Tibial nerve (tissue), 4 donors: ENCODE measurements around the gene FLVCR2. TPM values are rescaled to one million over a fixed set of nuclear protein-coding genes. Genes with fewer than 3 reads are reported as not detected.

Experiments used
- DNase-seq, 2 donors: peaks; one replicate each; pipeline ENCODE4 v3.0.0-alpha.2; 2019; ENCODE audit warnings: low spot score in 2 of 2
- H3K27ac ChIP-seq, 4 donors: fragments of 200-600 bp; sonication (generic) in 3 of 4; one replicate each; pipeline ENCODE4 v1.5.1; 2017 to 2019; ENCODE audit warnings: mild to moderate bottlenecking in 1 of 4
- H3K27me3 ChIP-seq, 2 donors: fragments of 200-600 bp; sonication (generic) in 1 of 2; one replicate each; pipeline versions ENCODE4 v1.5.1 to v1.6.0; 2017 to 2019
- H3K36me3 ChIP-seq, 3 donors: fragments of 200-600 bp; sonication (generic); one replicate each; pipeline ENCODE4 v1.5.1; 2018 to 2019
- H3K4me1 ChIP-seq, 4 donors: fragments of 200-600 bp; sonication (generic) in 3 of 4; one replicate each; pipeline ENCODE4 v1.5.1; 2017 to 2019
- H3K4me3 ChIP-seq, 4 donors: fragments of 200-600 bp; sonication (generic) in 3 of 4; one replicate each; pipeline ENCODE4 v1.5.1; 2017 to 2019; ENCODE audit warnings: mild to moderate bottlenecking in 1 of 4, moderate library complexity in 1 of 4
- H3K9me3 ChIP-seq, 4 donors: fragments of 200-600 bp; sonication (generic) in 3 of 4; one replicate each; pipeline ENCODE4 v1.5.1; 2017 to 2019
- EP300 ChIP-seq, 2 donors: sonication (generic); formaldehyde crosslinking; IDR thresholded peaks; one replicate each; pipeline ENCODE4 v1.6.1; 2017; ENCODE audit warnings: antibody characterized with exemption in 2 of 2, mild to moderate bottlenecking in 1 of 2
- POLR2A ChIP-seq, 2 donors: fragments of 450-650 bp; IDR thresholded peaks; one replicate each; pipeline ENCODE4 v1.6.1; 2017; ENCODE audit warnings: antibody characterized with exemption in 2 of 2, mild to moderate bottlenecking in 2 of 2, moderate library complexity in 2 of 2
- WGBS, 2 donors: methylation state at CpG; one replicate each; pipeline ENCODE4 v1.1.5; 2018; 5-methylcytosine and 5-hydroxymethylcytosine counted together
- total RNA-seq, 4 donors: library from RNA; depleted of rRNA; stranded (reverse); fragments of >200 nt; gene quantifications; one replicate each; pipeline ENCODE4 v1.1.0, GENCODE V29; 2016
- TF ChIP-seq, protein P1 (sequence below), 5 experiments: fragments of 200-600 bp in 3 of 5; fragments of 450-650 bp in 2 of 5; sonication (generic) in 3 of 5; IDR thresholded peaks; one replicate each; pipeline ENCODE4 v1.5.1; 2016 to 2019; ENCODE audit warnings: antibody characterized with exemption in 5 of 5, mild to moderate bottlenecking in 3 of 5, moderate library complexity in 2 of 5

The FLVCR2 gene
- total RNA-seq, 4 donors from 2014 or later: 65.9 to 86.1 (median 74.4) TPM

DNA sequence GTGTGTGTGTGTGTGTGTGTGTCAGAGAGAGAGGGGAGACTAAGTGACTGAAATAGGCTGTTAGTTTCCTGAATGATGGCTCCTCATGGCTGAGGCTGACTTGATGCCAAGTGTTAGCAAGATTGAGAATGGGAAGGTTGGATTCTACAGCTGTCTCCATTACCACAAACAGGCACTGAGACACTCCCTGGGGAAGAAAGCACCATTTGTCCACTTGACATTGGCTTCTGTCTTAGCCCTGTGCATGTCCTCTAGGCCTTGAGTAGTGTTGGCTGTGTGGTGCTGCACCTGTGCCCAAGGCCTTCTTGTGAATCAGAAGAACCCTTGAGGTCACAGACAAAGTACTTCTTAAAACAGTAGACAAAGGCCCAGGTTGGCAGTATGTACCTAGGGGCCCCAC, 66.6 kb downstream of the FLVCR2 start:
- H3K4me1 ChIP-seq: peaks cover 0 to 38% (median 23%) of the 10 kb centered on the region in 4 donors
- no peak overlapping the region for H3K4me3 ChIP-seq
- H3K9me3 ChIP-seq: no peaks in the 10 kb centered on the region
- peaks cover 0 to 65% (median under 1%) of the 10 kb centered on the region in 3 donors for H3K36me3 ChIP-seq
- H3K27ac ChIP-seq: peak overlapping the region in 2 of 4 donors; percentile 66 to 73
- no peaks in the 10 kb centered on the region for H3K27me3 ChIP-seq
- TF ChIP-seq POLR2A (IDR thresholded peaks at IDR 0.05) (no peak), EP300 (IDR thresholded peaks at IDR 0.05) (no peak)
- TF ChIP-seq, protein P1, sequence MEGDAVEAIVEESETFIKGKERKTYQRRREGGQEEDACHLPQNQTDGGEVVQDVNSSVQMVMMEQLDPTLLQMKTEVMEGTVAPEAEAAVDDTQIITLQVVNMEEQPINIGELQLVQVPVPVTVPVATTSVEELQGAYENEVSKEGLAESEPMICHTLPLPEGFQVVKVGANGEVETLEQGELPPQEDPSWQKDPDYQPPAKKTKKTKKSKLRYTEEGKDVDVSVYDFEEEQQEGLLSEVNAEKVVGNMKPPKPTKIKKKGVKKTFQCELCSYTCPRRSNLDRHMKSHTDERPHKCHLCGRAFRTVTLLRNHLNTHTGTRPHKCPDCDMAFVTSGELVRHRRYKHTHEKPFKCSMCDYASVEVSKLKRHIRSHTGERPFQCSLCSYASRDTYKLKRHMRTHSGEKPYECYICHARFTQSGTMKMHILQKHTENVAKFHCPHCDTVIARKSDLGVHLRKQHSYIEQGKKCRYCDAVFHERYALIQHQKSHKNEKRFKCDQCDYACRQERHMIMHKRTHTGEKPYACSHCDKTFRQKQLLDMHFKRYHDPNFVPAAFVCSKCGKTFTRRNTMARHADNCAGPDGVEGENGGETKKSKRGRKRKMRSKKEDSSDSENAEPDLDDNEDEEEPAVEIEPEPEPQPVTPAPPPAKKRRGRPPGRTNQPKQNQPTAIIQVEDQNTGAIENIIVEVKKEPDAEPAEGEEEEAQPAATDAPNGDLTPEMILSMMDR (IDR thresholded peaks at IDR 0.05): no peak
- no peak for DNase-seq

DNA sequence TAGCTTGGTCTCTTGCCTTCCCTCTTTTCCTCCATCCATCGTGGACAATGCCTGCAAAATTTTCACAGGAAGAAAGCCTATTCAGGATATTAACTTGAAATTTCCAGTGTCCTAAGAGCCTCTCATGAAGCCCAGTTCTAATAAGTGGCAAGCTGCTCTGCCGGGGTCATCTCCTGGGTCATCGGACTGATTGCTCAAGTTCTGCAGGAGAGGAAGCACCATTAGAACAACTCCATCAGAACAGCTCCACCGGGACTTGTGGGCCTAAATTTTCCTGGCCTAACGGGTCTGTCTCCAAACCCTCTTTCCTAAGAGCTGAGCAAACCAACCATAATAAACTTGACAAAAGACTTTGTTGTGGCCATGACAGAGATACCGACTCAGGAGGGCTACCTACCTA, 68.3 kb downstream of the FLVCR2 start:
- WGBS, 2 donors: 75 to 78% methylated on average over 6 of the region's 6 CpGs
- DNase-seq: peak; percentile 69 to 79
- no peak overlapping the region for H3K4me3 ChIP-seq

DNA sequence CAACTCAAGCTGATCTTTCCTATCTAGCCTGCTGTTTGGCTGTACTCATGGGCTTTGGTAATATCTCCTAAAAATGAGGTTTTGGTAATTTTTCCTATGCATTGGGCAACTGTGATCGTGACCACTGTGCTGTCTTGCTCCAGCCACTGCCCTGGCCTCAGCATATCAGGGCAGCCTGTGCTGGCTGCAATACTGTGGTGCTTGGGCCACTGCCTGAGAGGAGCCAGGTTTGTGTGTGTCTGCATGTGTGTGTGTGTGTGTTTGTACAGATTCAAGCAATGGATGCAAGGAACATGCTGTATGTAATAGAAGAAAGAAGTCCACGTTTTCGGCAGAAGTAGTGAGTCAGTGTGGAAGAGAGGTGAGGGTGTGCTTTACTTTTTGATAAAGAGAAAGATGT, 69.2 kb downstream of the FLVCR2 start:
- peak in 1 of 2 donors; percentile 35 for DNase-seq
- H3K27me3 ChIP-seq: no peaks in the 10 kb centered on the region
- peak overlapping the region in 2 of 4 donors; percentile 66 to 73 for H3K27ac ChIP-seq
- no peak overlapping the region for H3K4me3 ChIP-seq
- no peaks in the 10 kb centered on the region for H3K9me3 ChIP-seq
- peaks cover 0 to 68% (median 9%) of the 10 kb centered on the region in 3 donors for H3K36me3 ChIP-seq
- TF ChIP-seq EP300 (IDR thresholded peaks at IDR 0.05) (peak in 1 of 2 donors; percentile 48), POLR2A (IDR thresholded peaks at IDR 0.05) (no peak)
- H3K4me1 ChIP-seq: peaks cover 0 to 38% (median 23%) of the 10 kb centered on the region in 4 donors
- WGBS, 2 donors: 67 to 68% methylated on average over 3 of the region's 3 CpGs

More for the DNA sequence above, 68.3 kb downstream of the FLVCR2 start:
- H3K4me1 ChIP-seq: peaks cover 0 to 38% (median 23%) of the 10 kb centered on the region in 4 donors
- peaks cover 0 to 67% (median 9%) of the 10 kb centered on the region in 3 donors for H3K36me3 ChIP-seq
- TF ChIP-seq POLR2A (IDR thresholded peaks at IDR 0.05) (no peak), EP300 (IDR thresholded peaks at IDR 0.05) (peak in 1 of 2 donors; percentile 61)
- TF ChIP-seq, protein P1 (IDR thresholded peaks at IDR 0.05): no peak
- peak overlapping the region; percentile 45 to 73 (median 60) for H3K27ac ChIP-seq
- no peaks in the 10 kb centered on the region for H3K27me3 ChIP-seq
- H3K9me3 ChIP-seq: no peaks in the 10 kb centered on the region

DNA sequence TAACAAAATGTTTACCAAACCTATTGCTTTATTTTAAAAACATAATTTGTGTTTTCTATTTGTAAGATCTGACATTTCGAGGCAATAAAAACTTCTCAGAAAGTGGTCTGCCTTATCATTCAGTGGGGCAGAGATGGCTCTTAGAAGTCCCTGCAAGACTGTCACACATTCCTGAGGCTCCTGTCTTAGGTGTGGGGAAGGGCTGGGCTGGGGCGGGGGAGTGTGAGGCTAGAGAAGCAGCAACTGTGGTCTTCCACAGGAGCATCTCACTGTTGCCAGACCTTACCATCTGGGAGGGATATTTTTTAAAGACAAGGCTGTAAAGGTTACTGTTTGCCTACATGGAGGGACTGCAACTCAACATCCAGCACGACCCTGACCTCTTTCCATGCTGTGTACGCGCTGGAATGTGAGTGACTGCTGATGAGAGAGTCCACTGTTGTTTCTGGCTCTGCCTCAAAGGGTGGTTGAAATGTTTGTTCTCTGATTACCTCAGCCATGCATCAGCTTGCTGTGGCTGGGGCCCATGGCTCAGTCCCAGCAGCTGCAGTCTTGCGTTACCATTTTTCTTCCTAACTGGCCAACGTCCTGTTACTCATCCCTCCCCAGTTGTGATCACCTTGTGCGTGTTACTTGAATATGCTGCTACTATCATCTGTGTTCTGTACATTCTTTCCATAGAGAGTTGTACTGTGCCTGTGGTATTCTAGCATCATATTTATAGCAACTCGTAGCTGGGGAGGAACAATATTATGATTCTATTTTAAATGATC, 69.8 kb downstream of the FLVCR2 start:
- 35 to 37% methylated on average over 9 of the region's 9 CpGs for WGBS, 2 donors
- peaks cover 0 to 70% (median 9%) of the 10 kb centered on the region in 3 donors for H3K36me3 ChIP-seq
- peak; percentile 47 to 52 for DNase-seq
- H3K4me3 ChIP-seq: no peak overlapping the region
- peaks cover 0 to 39% (median 23%) of the 10 kb centered on the region in 4 donors for H3K4me1 ChIP-seq
- H3K9me3 ChIP-seq: no peaks in the 10 kb centered on the region
- H3K27me3 ChIP-seq: no peaks in the 10 kb centered on the region
- peak overlapping the region in 2 of 4 donors; percentile 66 to 73 for H3K27ac ChIP-seq
- no peak for TF ChIP-seq POLR2A (IDR thresholded peaks at IDR 0.05)
- TF ChIP-seq EP300 (IDR thresholded peaks at IDR 0.05): peak in 1 of 2 donors; percentile 75

DNA sequence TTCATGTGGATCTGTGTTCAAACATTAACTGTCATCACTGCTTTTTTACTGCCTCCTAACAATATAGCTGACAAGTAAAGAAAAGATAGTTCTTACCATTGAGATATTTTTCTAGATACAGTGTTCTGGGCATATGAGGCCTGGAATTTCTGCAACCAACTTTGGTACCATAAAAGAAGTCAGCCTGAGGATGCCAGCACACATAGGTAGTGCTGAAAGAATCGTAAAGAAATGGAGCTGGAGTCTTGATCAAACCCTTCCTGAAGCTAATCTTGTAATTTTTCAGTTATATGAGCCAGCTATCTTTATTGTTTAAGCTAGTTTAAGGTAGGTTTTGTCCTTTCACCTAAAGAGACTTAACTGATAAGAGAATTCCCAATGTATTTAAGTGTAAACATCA, 70.9 kb downstream of the FLVCR2 start:
- Histone ChIP-seq H3K27ac (peak overlapping the region in 2 of 4 donors; percentile 13 to 75), H3K4me3 (no peak overlapping the region), H3K27me3 (no peaks in the 10 kb centered on the region), H3K9me3 (no peaks in the 10 kb centered on the region), H3K4me1 (peaks cover 0 to 50% (median 26%) of the 10 kb centered on the region in 4 donors), H3K36me3 (peaks cover 0 to 65% (median 9%) of the 10 kb centered on the region in 3 donors)
- no peak for TF ChIP-seq POLR2A (IDR thresholded peaks at IDR 0.05)
- TF ChIP-seq, protein P1 (IDR thresholded peaks at IDR 0.05): no peak
- no peak for TF ChIP-seq EP300 (IDR thresholded peaks at IDR 0.05)
- WGBS, 2 donors: 96 to 100% methylated on average over 1 of the region's 1 CpG
- DNase-seq: no peak

DNA sequence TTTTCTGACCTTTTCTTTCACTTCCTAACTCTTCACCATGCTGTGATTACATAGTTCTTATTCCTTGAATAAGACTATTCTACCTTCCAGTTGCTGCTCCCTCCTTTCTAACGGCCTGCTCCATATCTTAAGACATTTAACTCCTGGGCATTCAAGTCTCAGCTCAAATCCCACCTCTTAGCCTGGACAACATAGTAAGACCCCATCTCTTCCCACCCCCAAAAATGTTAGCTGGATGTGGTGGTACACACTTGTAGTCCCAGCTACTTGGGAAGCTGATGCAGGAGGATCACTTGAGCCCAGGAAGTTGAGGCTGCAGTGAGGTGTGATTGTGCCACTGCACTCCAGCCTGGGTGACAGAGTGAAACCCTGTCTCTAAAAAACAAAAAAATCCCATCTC, 71.4 kb downstream of the FLVCR2 start:
- whole genome bisulfite sequencing, 2 donors: 97 to 98% methylated on average over 1 of the region's 1 CpG
- Histone ChIP-seq H3K36me3 (peaks cover 0 to 66% (median 9%) of the 10 kb centered on the region in 3 donors), H3K27ac (peak overlapping the region in 2 of 4 donors; percentile 13 to 68), H3K4me1 (peaks cover 0 to 52% (median 27%) of the 10 kb centered on the region in 4 donors), H3K27me3 (no peaks in the 10 kb centered on the region), H3K9me3 (no peaks in the 10 kb centered on the region), H3K4me3 (no peak overlapping the region)
- no peak for TF ChIP-seq EP300 (IDR thresholded peaks at IDR 0.05)
- no peak for TF ChIP-seq POLR2A (IDR thresholded peaks at IDR 0.05)
- TF ChIP-seq, protein P1 (IDR thresholded peaks at IDR 0.05): no peak
- no peak for DNase-seq
